ENCODE measurements around the gene KPNA5. TPM values are rescaled to one million over a fixed set of nuclear protein-coding genes. Genes with fewer than 3 reads are reported as not detected.
"Not testable (repeated sequence)": the region's sequence is repeated elsewhere in the genome, so short reads cannot be mapped to it uniquely, and the experiment has no call there.

The KPNA5 gene
- total RNA-seq, 1 donor from 2014 or later: 18.1 TPM

- Histone ChIP-seq H3K4me1 (no peaks in the 10 kb centered on the region), H3K4me3 (no peak overlapping the region), H3K27me3 (no peaks in the 10 kb centered on the region), H3K36me3 (peaks cover 59% of the 10 kb centered on the region), H3K9me3 (no peaks in the 10 kb centered on the region), H3K27ac (no peak overlapping the region)
- intact Hi-C loops (cut with DNase I): no loop called here
- ATAC-seq (no peak), DNase-seq (no peak)
- no peak for TF ChIP-seq CTCF (IDR thresholded peaks at IDR 0.05)
Observed at GRCh38 chr6:116651916-116652315, 29.1 kb upstream of the KPNA5 start.

- no peaks in the 10 kb centered on the region for H3K27me3 ChIP-seq
- ATAC-seq: no peak
- no peak for TF ChIP-seq CTCF (IDR thresholded peaks at IDR 0.05)
Observed at GRCh38 chr6:116661594-116661993, 19.4 kb upstream of the KPNA5 start.

GRCh38 chr6:116662202-116662601 is 18.8 kb upstream of the KPNA5 start:
- intact Hi-C loops (cut with DNase I): no loop called here
- no peak for DNase-seq
- Histone ChIP-seq H3K9me3 (no peaks in the 10 kb centered on the region), H3K36me3 (peaks cover 15% of the 10 kb centered on the region), H3K4me3 (no peak overlapping the region), H3K27ac (no peak overlapping the region), H3K27me3 (no peaks in the 10 kb centered on the region), H3K4me1 (peaks cover 21% of the 10 kb centered on the region)
- no peak for ATAC-seq
- TF ChIP-seq CTCF (IDR thresholded peaks at IDR 0.05): no peak

More at GRCh38 chr6:116661594-116661993, 19.4 kb upstream of the KPNA5 start:
- H3K27ac ChIP-seq: no peak overlapping the region
- H3K36me3 ChIP-seq: peaks cover 15% of the 10 kb centered on the region
- peaks cover 16% of the 10 kb centered on the region for H3K4me1 ChIP-seq
- intact Hi-C loops (cut with DNase I): no loop called here
- H3K4me3 ChIP-seq: no peak overlapping the region
- no peaks in the 10 kb centered on the region for H3K9me3 ChIP-seq
- DNase-seq: no peak

GRCh38 chr6:116663308-116663707 is 17.7 kb upstream of the KPNA5 start:
- Histone ChIP-seq H3K4me1 (peaks cover 21% of the 10 kb centered on the region), H3K27me3 (no peaks in the 10 kb centered on the region), H3K9me3 (no peaks in the 10 kb centered on the region), H3K4me3 (no peak overlapping the region), H3K27ac (no peak overlapping the region), H3K36me3 (peaks cover 5% of the 10 kb centered on the region)
- DNase-seq (no peak), ATAC-seq (no peak)
- intact Hi-C loops (cut with DNase I): no loop called here
- TF ChIP-seq CTCF (IDR thresholded peaks at IDR 0.05): no peak

- ATAC-seq; H3K4me3 ChIP-seq; H3K27ac ChIP-seq; H3K27me3 ChIP-seq; DNase-seq; H3K36me3 ChIP-seq; intact Hi-C loops (cut with DNase I); H3K9me3 ChIP-seq: not testable (repeated sequence)
- H3K4me1 ChIP-seq: peaks cover 21% of the 10 kb centered on the region
Observed at GRCh38 chr6:116664169-116664568, 16.8 kb upstream of the KPNA5 start.

- TF ChIP-seq CTCF (IDR thresholded peaks at IDR 0.05): no peak
- Histone ChIP-seq H3K27ac (no peak overlapping the region), H3K36me3 (no peaks in the 10 kb centered on the region), H3K4me3 (no peak overlapping the region), H3K4me1 (peaks cover 21% of the 10 kb centered on the region), H3K27me3 (no peaks in the 10 kb centered on the region), H3K9me3 (no peaks in the 10 kb centered on the region)
- ATAC-seq (no peak), DNase-seq (no peak)
- intact Hi-C loops (cut with DNase I): no loop called here
Observed at GRCh38 chr6:116665464-116665863, 15.5 kb upstream of the KPNA5 start.
